ENCODE results near the gene IL4R.

The IL4R gene

DNA sequence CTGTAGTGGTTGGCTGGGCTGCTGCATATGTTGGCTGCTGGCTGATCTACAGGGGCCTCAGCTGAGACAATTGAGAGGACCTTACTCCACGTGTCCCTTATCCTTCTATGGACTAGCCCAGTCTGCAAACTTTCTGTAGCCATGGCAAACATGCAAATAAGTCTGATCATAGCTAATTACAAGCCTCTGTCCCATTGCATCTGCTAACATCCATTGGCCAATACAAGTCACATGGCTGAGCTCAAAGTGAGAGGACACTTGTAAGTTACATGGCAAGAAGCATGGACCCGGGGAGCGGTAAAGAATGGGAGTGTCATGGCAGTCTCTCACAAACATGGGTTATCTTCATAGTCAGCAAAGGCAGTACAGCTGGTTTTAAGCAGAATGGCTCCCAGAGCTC, 11.6 kb upstream of the IL4R start:
- no peaks in the 10 kb centered on the region for H3F3A ChIP-seq (ENCODE audit: low read depth)

DNA sequence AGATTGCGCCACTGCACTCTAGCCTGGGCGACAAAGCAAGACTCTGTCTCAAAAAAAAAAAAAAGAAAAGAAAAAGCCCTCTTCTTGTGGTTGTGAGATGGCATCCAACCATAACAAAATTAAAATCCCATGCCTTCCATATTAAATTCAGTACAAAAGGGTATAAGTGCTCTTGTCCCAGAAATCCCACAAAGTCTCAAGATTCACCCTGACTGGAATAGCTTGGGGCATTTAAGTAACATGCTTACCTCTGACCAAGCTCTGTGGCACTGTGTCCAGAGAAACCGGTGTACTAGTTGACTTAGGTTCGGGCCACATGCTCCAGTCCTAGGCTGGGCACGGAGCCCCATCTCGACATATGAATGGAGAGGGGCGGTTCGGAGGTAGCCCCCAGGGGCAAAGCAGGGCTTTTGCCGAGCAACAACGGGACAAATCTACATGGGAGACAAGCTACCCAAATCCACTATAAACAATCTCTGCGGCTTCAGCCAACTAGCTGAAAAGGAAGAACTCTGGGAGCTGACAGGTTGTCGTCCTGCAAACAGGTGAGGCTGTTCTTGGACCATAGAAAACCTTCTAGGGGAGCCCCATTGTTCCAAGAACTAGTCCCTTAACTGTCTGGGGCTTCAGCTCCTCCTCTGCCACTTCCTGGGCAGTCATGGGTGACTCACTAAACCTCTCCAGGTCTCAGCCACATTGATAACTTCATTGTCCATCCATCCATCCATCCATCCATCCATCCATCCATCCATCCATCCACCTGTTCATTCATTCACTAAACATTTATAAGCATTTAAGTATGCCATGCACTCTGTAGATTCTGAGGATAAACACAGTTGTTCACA, 10.3 kb upstream of the IL4R start:
- TF ChIP-seq EZH2phosphoT487 (IDR thresholded peaks at IDR 0.05; ENCODE audit: borderline replicate concordance), result no peak
- TF ChIP-seq, protein P1, sequence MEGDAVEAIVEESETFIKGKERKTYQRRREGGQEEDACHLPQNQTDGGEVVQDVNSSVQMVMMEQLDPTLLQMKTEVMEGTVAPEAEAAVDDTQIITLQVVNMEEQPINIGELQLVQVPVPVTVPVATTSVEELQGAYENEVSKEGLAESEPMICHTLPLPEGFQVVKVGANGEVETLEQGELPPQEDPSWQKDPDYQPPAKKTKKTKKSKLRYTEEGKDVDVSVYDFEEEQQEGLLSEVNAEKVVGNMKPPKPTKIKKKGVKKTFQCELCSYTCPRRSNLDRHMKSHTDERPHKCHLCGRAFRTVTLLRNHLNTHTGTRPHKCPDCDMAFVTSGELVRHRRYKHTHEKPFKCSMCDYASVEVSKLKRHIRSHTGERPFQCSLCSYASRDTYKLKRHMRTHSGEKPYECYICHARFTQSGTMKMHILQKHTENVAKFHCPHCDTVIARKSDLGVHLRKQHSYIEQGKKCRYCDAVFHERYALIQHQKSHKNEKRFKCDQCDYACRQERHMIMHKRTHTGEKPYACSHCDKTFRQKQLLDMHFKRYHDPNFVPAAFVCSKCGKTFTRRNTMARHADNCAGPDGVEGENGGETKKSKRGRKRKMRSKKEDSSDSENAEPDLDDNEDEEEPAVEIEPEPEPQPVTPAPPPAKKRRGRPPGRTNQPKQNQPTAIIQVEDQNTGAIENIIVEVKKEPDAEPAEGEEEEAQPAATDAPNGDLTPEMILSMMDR (conservative IDR thresholded peaks at IDR 0.05; ENCODE audit: low read length), result no peak
- Histone ChIP-seq H3K9me3 (ENCODE audit: insufficient read depth, low read depth, low read length) (no peaks in the 10 kb centered on the region), H3K27me3 (ENCODE audit: insufficient read depth, low read length, poor library complexity, severe bottlenecking) (no peaks in the 10 kb centered on the region), H3K4me1 (ENCODE audit: insufficient read depth, low read length, poor library complexity, severe bottlenecking) (no peaks in the 10 kb centered on the region), H3K79me2 (ENCODE audit: insufficient read depth, low read length) (no peaks in the 10 kb centered on the region), H3K36me3 (ENCODE audit: insufficient read depth, low read length) (no peaks in the 10 kb centered on the region), H3F3A (ENCODE audit: low read depth) (no peaks in the 10 kb centered on the region), H3K4me2 (ENCODE audit: low read depth, low read length, poor library complexity, severe bottlenecking) (no peak overlapping the region), H3K9ac (ENCODE audit: low read depth, low read length, poor library complexity, severe bottlenecking) (no peak overlapping the region), H4K20me1 (ENCODE audit: insufficient read depth, low read length, poor library complexity, severe bottlenecking) (no peaks in the 10 kb centered on the region), H3K9me2 (replicated peaks; ENCODE audit: low read depth, low read length) (no peaks in the 10 kb centered on the region), H2AFZ (ENCODE audit: low read length) (no peak overlapping the region), H3K4me3 (ENCODE audit: low read length, poor library complexity, severe bottlenecking) (no peak overlapping the region)

More for the DNA sequence above, 11.6 kb upstream of the IL4R start:
- H3K9me2 ChIP-seq (replicated peaks; ENCODE audit: low read depth, low read length), result no peaks in the 10 kb centered on the region
- TF ChIP-seq, protein P1 (conservative IDR thresholded peaks at IDR 0.05; ENCODE audit: low read length), result no peak
- TF ChIP-seq EZH2phosphoT487 (IDR thresholded peaks at IDR 0.05; ENCODE audit: borderline replicate concordance), result no peak
- no peak overlapping the region for H3K4me2 ChIP-seq (ENCODE audit: low read depth, low read length, poor library complexity, severe bottlenecking)
- H3K4me1 ChIP-seq (ENCODE audit: insufficient read depth, low read length, poor library complexity, severe bottlenecking), result no peaks in the 10 kb centered on the region
- no peaks in the 10 kb centered on the region for H3K27me3 ChIP-seq (ENCODE audit: insufficient read depth, low read length, poor library complexity, severe bottlenecking)
- no peaks in the 10 kb centered on the region for H3K36me3 ChIP-seq (ENCODE audit: insufficient read depth, low read length)
- no peaks in the 10 kb centered on the region for H3K9me3 ChIP-seq (ENCODE audit: insufficient read depth, low read depth, low read length)
- no peak overlapping the region for H2AFZ ChIP-seq (ENCODE audit: low read length)
- no peak overlapping the region for H3K4me3 ChIP-seq (ENCODE audit: low read length, poor library complexity, severe bottlenecking)
- no peak overlapping the region for H3K9ac ChIP-seq (ENCODE audit: low read depth, low read length, poor library complexity, severe bottlenecking)
- H3K79me2 ChIP-seq (ENCODE audit: insufficient read depth, low read length), result no peaks in the 10 kb centered on the region
- H4K20me1 ChIP-seq (ENCODE audit: insufficient read depth, low read length, poor library complexity, severe bottlenecking), result no peaks in the 10 kb centered on the region

DNA sequence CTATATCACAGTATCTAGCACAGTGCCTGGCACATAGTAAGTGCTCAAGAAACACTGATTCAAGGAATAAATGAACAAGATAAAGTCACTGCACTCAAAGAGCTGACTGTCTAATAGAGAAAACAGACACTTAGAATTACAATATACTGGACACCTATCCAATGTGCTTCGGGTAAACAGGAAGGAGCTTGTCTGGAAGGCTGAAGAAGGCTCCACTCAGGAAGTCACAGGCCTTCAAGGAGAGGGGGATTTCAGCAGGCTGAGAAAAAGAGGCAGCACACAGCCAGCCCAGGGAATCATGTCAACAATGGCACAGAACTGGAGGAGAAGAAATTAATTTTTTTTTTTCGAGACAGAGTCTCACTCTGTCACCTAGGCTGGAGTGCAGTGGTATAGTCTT, 9.7 kb upstream of the IL4R start:
- H3K4me1 ChIP-seq (ENCODE audit: insufficient read depth, low read length, poor library complexity, severe bottlenecking), result no peaks in the 10 kb centered on the region
- TF ChIP-seq EZH2phosphoT487 (IDR thresholded peaks at IDR 0.05; ENCODE audit: borderline replicate concordance), result no peak
- TF ChIP-seq, protein P1 (conservative IDR thresholded peaks at IDR 0.05; ENCODE audit: low read length), result no peak
- H3K9me3 ChIP-seq (ENCODE audit: insufficient read depth, low read depth, low read length), result no peaks in the 10 kb centered on the region; the same call in 1 of the 2 replicates

More for the DNA sequence above, 9.7 kb upstream of the IL4R start:
- H3K9ac ChIP-seq (ENCODE audit: low read depth, low read length, poor library complexity, severe bottlenecking), result no peak overlapping the region
- no peak overlapping the region for H3K4me3 ChIP-seq (ENCODE audit: low read length, poor library complexity, severe bottlenecking)
- no peak overlapping the region for H2AFZ ChIP-seq (ENCODE audit: low read length)
- no peaks in the 10 kb centered on the region for H4K20me1 ChIP-seq (ENCODE audit: insufficient read depth, low read length, poor library complexity, severe bottlenecking)
- H3K4me2 ChIP-seq (ENCODE audit: low read depth, low read length, poor library complexity, severe bottlenecking), result no peak overlapping the region
- H3K9me2 ChIP-seq (replicated peaks; ENCODE audit: low read depth, low read length), result no peaks in the 10 kb centered on the region
- no peaks in the 10 kb centered on the region for H3K36me3 ChIP-seq (ENCODE audit: insufficient read depth, low read length)
- H3K27me3 ChIP-seq (ENCODE audit: insufficient read depth, low read length, poor library complexity, severe bottlenecking), result no peaks in the 10 kb centered on the region
- no peaks in the 10 kb centered on the region for H3F3A ChIP-seq (ENCODE audit: low read depth)
- no peaks in the 10 kb centered on the region for H3K79me2 ChIP-seq (ENCODE audit: insufficient read depth, low read length)

All from Loucy (cell line).